H9 (cell line): Measurements from ENCODE around the gene ARRDC2. TPM values are rescaled to one million over a fixed set of nuclear protein-coding genes. Genes with fewer than 3 reads are reported as not detected.

Experiments used
- DNase-seq: peaks from one replicate; pipeline ENCODE4 v3.0.0-alpha.2; 2017
- H2AFZ ChIP-seq: one replicate; pipeline ENCODE4 v1.6.1; 2013; ENCODE audit warnings: mild to moderate bottlenecking, low read length, control low read depth, moderate library complexity
- H2AK5ac ChIP-seq: 2 replicates; pipeline ENCODE4 v1.6.1; 2013; ENCODE audit warnings: low read length, control low read depth, mixed read lengths; ENCODE audit not compliant: insufficient read length
- H2BK120ac ChIP-seq: one replicate; pipeline ENCODE4 v1.6.1; 2013; ENCODE audit warnings: low read depth, mild to moderate bottlenecking, low read length, control low read depth, inconsistent platforms; ENCODE audit not compliant: poor library complexity, severe bottlenecking
- H2BK12ac ChIP-seq: 2 replicates; pipeline ENCODE4 v1.6.1; 2013; ENCODE audit warnings: low read length, control low read depth, mixed read lengths, low read depth; ENCODE audit not compliant: insufficient read length
- H2BK15ac ChIP-seq: 2 replicates; pipeline ENCODE4 v1.6.1; 2013; ENCODE audit warnings: low read depth, low read length, control low read depth
- H2BK20ac ChIP-seq: one replicate; pipeline ENCODE4 v1.6.1; 2013; ENCODE audit warnings: low read depth, mild to moderate bottlenecking, low read length, control low read depth, inconsistent platforms; ENCODE audit not compliant: poor library complexity, severe bottlenecking
- H2BK5ac ChIP-seq: 2 replicates; pipeline ENCODE4 v1.6.1; 2013; ENCODE audit warnings: low read length, control low read depth, mixed read lengths; ENCODE audit not compliant: insufficient read length
- H3K14ac ChIP-seq: 2 replicates; pipeline ENCODE4 v1.6.1; 2013; ENCODE audit warnings: low read length, control low read depth; ENCODE audit not compliant: insufficient read depth
- H3K18ac ChIP-seq: 2 replicates; pipeline ENCODE4 v1.6.1; 2013; ENCODE audit warnings: low read depth, mild to moderate bottlenecking, mixed read lengths, low read length, control low read depth; ENCODE audit not compliant: insufficient read length
- H3K23ac ChIP-seq: 2 replicates; pipeline ENCODE4 v1.6.1; 2013; ENCODE audit warnings: low read length, control low read depth, mixed read lengths, low read depth; ENCODE audit not compliant: insufficient read length
- H3K23me2 ChIP-seq: 2 replicates; pipeline ENCODE4 v1.6.1; 2013; ENCODE audit warnings: low read depth, mild to moderate bottlenecking, mixed read lengths, low read length, control low read depth; ENCODE audit not compliant: insufficient read length, poor library complexity, severe bottlenecking
- H3K27ac ChIP-seq: 2 replicates; pipeline ENCODE4 v1.5.1; 2013; ENCODE audit warnings: low read length, control low read depth, mixed read lengths, low read depth; ENCODE audit not compliant: insufficient read length
- H3K27me3 ChIP-seq: 2 replicates; pipeline ENCODE4 v1.6.1; 2013; ENCODE audit warnings: low read length, control low read depth, inconsistent platforms; ENCODE audit not compliant: insufficient read depth
- H3K4ac ChIP-seq: 2 replicates; pipeline ENCODE4 v1.6.1; 2013; ENCODE audit warnings: low read depth, mild to moderate bottlenecking, control low read depth, inconsistent platforms, low read length, moderate library complexity
- H3K4me1 ChIP-seq: 2 replicates; pipeline ENCODE4 v1.6.1; 2013; ENCODE audit warnings: low read length, control low read depth, inconsistent platforms; ENCODE audit not compliant: insufficient read depth
- H3K4me2 ChIP-seq: 2 replicates; pipeline ENCODE4 v1.6.1; 2013; ENCODE audit warnings: low read length, control low read depth, mixed read lengths; ENCODE audit not compliant: insufficient read length, insufficient read depth
- H3K56ac ChIP-seq: 2 replicates; pipeline ENCODE4 v1.6.1; 2013; ENCODE audit warnings: low read depth, mild to moderate bottlenecking, mixed read lengths, low read length, control low read depth; ENCODE audit not compliant: insufficient read length
- H3K79me1 ChIP-seq: 2 replicates; pipeline ENCODE4 v1.6.1; 2013; ENCODE audit warnings: low read depth, mild to moderate bottlenecking, moderate library complexity, low read length, control low read depth, inconsistent platforms; ENCODE audit not compliant: insufficient read depth, poor library complexity, severe bottlenecking
- H3K79me2 ChIP-seq: 2 replicates; pipeline ENCODE4 v1.6.1; 2013; ENCODE audit warnings: low read length, control low read depth, inconsistent platforms; ENCODE audit not compliant: insufficient read depth
- H3K9ac ChIP-seq: 2 replicates; pipeline ENCODE4 v1.6.1; 2013; ENCODE audit warnings: low read length, control low read depth, mixed read lengths; ENCODE audit not compliant: insufficient read length; ENCODE audit errors: extremely low read depth
- H3K9me3 ChIP-seq: one replicate; pipeline ENCODE4 v1.6.1; 2013; ENCODE audit warnings: low read depth, low read length, inconsistent platforms; ENCODE audit not compliant: control insufficient read depth
- H3T11ph ChIP-seq: one replicate; pipeline ENCODE4 v1.6.1; 2013; ENCODE audit warnings: mild to moderate bottlenecking, low read length, control low read depth, inconsistent platforms
- H4K20me1 ChIP-seq: one replicate; pipeline ENCODE4 v1.6.1; 2013; ENCODE audit not compliant: control insufficient read depth, insufficient read length, insufficient read depth
- H4K5ac ChIP-seq: 2 replicates; pipeline ENCODE4 v1.6.1; 2013; ENCODE audit warnings: low read depth, mild to moderate bottlenecking, mixed read lengths, low read length, control low read depth; ENCODE audit not compliant: insufficient read length
- H4K8ac ChIP-seq: replicated peaks from 2 replicates; pipeline ENCODE4 v1.6.1; 2013; ENCODE audit warnings: low read length, control low read depth, mixed read lengths, low read depth; ENCODE audit not compliant: insufficient read length
- H4K91ac ChIP-seq: 2 replicates; pipeline ENCODE4 v1.6.1; 2013; ENCODE audit warnings: low read depth, mild to moderate bottlenecking, moderate library complexity, mixed read lengths, low read length, control low read depth; ENCODE audit not compliant: insufficient read length
- H3K27ac Mint-ChIP-seq, 3 experiments: 2 replicates in 2 of 3; 3 replicates in 1 of 3; pipeline ENCODE4 v1.8.0; 2020 to 2021; ENCODE audit warnings: mixed read lengths in 3 of 3, mild to moderate bottlenecking in 1 of 3, moderate library complexity in 1 of 3
- H3K27me3 Mint-ChIP-seq: 2 replicates; pipeline ENCODE4 v1.8.0; 2021; ENCODE audit warnings: low read depth, mild to moderate bottlenecking, moderate library complexity, mixed read lengths
- H3K36me3 Mint-ChIP-seq, 3 experiments: 2 replicates in 2 of 3; 3 replicates in 1 of 3; pipeline ENCODE4 v1.8.0; 2020 to 2021; ENCODE audit warnings: low read depth in 3 of 3, mixed read lengths in 3 of 3; ENCODE audit not compliant: insufficient read depth in 1 of 3
- H3K4me1 Mint-ChIP-seq, 2 experiments: 2 replicates each; pipeline ENCODE4 v1.8.0; 2020; ENCODE audit warnings: mixed read lengths in 2 of 2
- H3K4me3 Mint-ChIP-seq, 2 experiments: 2 replicates in 1 of 2; 3 replicates in 1 of 2; pipeline ENCODE4 v1.8.0; 2020 to 2021; ENCODE audit warnings: mild to moderate bottlenecking in 2 of 2, mixed read lengths in 2 of 2, moderate library complexity in 1 of 2
- H3K9me3 Mint-ChIP-seq, 2 experiments: 2 replicates in 1 of 2; 3 replicates in 1 of 2; pipeline ENCODE4 v1.8.0; 2020; ENCODE audit warnings: mild to moderate bottlenecking in 2 of 2, mixed read lengths in 2 of 2, moderate library complexity in 1 of 2
- CTCF ChIP-seq: fragments of 200-600 bp; sonication (generic); conservative IDR thresholded peaks from 3 replicates; pipeline ENCODE4 v1.8.0; 2021; ENCODE audit warnings: antibody characterized with exemption, mild to moderate bottlenecking
- WGBS: extraction: QIAGEN DNeasy Blood & Tissue Kit; methylation state at CpG from one replicate; pipeline ENCODE4 v1.1.7; 2013; ENCODE audit warnings: missing lambda C conversion rate, low lambda C conversion rate, mixed read lengths; ENCODE audit not compliant: insufficient read length; ENCODE audit errors: extremely low coverage; 5-methylcytosine and 5-hydroxymethylcytosine counted together
- total RNA-seq: library from RNA; stranded (reverse); gene quantifications from 2 replicates; pipeline ENCODE4 v1.2.1, GENCODE V29; 2021

Gene ARRDC2
- total RNA-seq, 1 experiment from 2014 or later: 10.5 TPM

DNA sequence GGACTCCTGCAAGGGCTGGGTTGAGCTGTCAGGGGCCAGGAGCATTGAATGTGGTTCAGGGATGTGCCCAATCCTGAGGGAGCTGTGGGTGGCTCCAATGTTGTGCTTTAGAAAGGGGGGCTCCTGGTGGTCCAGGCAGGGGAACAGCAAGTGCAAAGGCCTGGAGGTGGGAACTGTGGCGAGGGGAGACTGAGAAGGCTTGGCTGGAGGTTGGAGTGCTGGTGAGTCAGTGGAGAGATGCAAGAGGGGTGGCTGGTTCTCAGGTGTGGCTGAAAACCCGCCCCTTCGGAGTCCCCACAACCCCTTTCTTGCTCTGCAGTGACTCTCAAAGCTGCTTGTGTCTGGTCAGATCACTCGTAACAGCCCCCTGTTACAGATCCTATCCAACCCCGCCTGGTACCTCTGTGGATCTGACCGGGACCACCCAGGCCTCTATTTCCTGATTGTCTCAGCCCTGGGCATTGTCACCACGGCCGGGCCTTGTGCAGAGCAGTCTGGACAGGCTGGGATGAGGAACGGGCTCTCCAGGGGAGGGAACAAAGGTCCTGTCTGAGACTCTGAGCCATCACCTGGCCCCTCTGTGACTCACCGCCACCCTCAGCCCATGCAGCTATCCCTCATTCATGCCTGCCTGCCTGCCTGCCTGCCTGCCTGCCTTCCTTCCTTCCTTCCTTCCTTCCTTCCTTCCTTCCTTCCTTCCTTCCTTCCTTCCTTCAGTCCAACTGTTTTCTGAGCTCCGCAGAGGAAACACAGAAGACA, 42.4 kb upstream of the ARRDC2 start:
- H3T11ph ChIP-seq: no peak overlapping the region
- H3K14ac ChIP-seq: no peak overlapping the region
- H3K27me3 Mint-ChIP-seq: peaks cover 40% of the 10 kb centered on the region
- no peak overlapping the region for H2BK120ac ChIP-seq
- no peak overlapping the region for H2AFZ ChIP-seq
- no peaks in the 10 kb centered on the region for H3K9me3 ChIP-seq
- H3K4me3 Mint-ChIP-seq: peak overlapping the region in 1 of 2 experiments; percentile 76; a peak in 1 of 5 replicates
- no peak overlapping the region for H2BK12ac ChIP-seq
- no peaks in the 10 kb centered on the region for H3K79me1 ChIP-seq
- no peak overlapping the region for H4K8ac ChIP-seq
- H2BK15ac ChIP-seq: no peak overlapping the region
- H2BK5ac ChIP-seq: no peak overlapping the region
- H3K23ac ChIP-seq: no peak overlapping the region
- WGBS: no CpG with 5 or more reads among the region's 11 CpGs
- H2AK5ac ChIP-seq: no peak overlapping the region
- no peak overlapping the region for H4K5ac ChIP-seq
- no peaks in the 10 kb centered on the region for H4K20me1 ChIP-seq
- peaks cover 27 to 38% of the 10 kb centered on the region in 2 experiments for H3K4me1 Mint-ChIP-seq
- DNase-seq: no peak
- no peaks in the 10 kb centered on the region; the same call in 1 of the 2 replicates for H3K4me1 ChIP-seq
- H3K79me2 ChIP-seq: no peaks in the 10 kb centered on the region
- no peaks in the 10 kb centered on the region for H3K36me3 Mint-ChIP-seq
- peaks cover 10% of the 10 kb centered on the region for H3K23me2 ChIP-seq
- no peaks in the 10 kb centered on the region for H3K9me3 Mint-ChIP-seq
- no peak for TF ChIP-seq CTCF
- no peak overlapping the region for H3K56ac ChIP-seq
- H4K91ac ChIP-seq: no peak overlapping the region
- H3K18ac ChIP-seq: no peak overlapping the region
- no peak overlapping the region for H3K27ac Mint-ChIP-seq
- no peak overlapping the region for H3K9ac ChIP-seq
- no peaks in the 10 kb centered on the region; the same call in 1 of the 2 replicates for H3K27me3 ChIP-seq
- H3K4me2 ChIP-seq: no peak overlapping the region
- H3K4ac ChIP-seq: no peak overlapping the region
- H3K27ac ChIP-seq: no peak overlapping the region
- no peak overlapping the region for H2BK20ac ChIP-seq
